Measurements from ENCODE around the gene LCK. TPM values are rescaled to one million over a fixed set of nuclear protein-coding genes. Genes with fewer than 3 reads are reported as not detected.
A peak's percentile ranks its signal among the peaks of the same experiment; 100 is the strongest.

The LCK gene
- total and polyA plus RNA-seq, 9 of the 15 experiments (the other 6 are each of a cell fraction or from before 2014, with no cell fraction given), result 0.04 to 0.47 (median 0.13) TPM; not detected in 6

- TF ChIP-seq TEAD4 (IDR thresholded peaks at IDR 0.05; ENCODE audit: low read length) (peak; percentile 85), TEAD4 (CRISPR knock-in tag; IDR thresholded peaks at IDR 0.05; ENCODE audit: borderline replicate concordance) (no peak), CTBP1 (IDR thresholded peaks at IDR 0.05; ENCODE audit: borderline replicate concordance) (peak; percentile 35; the same call in 1 of the 2 replicates), ZKSCAN3 (CRISPR knock-in tag; IDR thresholded peaks at IDR 0.05) (no peak), ZNF24 (IDR thresholded peaks at IDR 0.05) (no peak), RBM22 (IDR thresholded peaks at IDR 0.05; ENCODE audit: low read depth, low read length, poor library complexity, severe bottlenecking) (no peak), CHD1 (IDR thresholded peaks at IDR 0.05; ENCODE audit: low read length) (no peak), CCAR2 (IDR thresholded peaks at IDR 0.05; ENCODE audit: low read depth, low read length) (no peak), ZHX1 (conservative IDR thresholded peaks at IDR 0.05; ENCODE audit: low read length) (no peak), XRCC4 (IDR thresholded peaks at IDR 0.05; ENCODE audit: extremely low read depth, insufficient read depth, insufficient read length) (no peak), ZBTB9 (CRISPR knock-in tag; IDR thresholded peaks at IDR 0.05) (no peak), NR2C1 (IDR thresholded peaks at IDR 0.05) (no peak), NR2C1 (tag; IDR thresholded peaks at IDR 0.05) (no peak), TFAM (CRISPR knock-in tag; conservative IDR thresholded peaks at IDR 0.05) (no peak), CBFB (CRISPR knock-in tag; IDR thresholded peaks at IDR 0.05) (no peak), ZNF311 (CRISPR knock-in tag; IDR thresholded peaks at IDR 0.05) (no peak), NR3C1 (CRISPR knock-in tag; IDR thresholded peaks at IDR 0.05) (no peak), HLTF (IDR thresholded peaks at IDR 0.05) (no peak), TAL1 (IDR thresholded peaks at IDR 0.05) (peak; percentile 69), PATZ1 (CRISPR knock-in tag; IDR thresholded peaks at IDR 0.05; ENCODE audit: borderline replicate concordance) (no peak), FOXJ3 (CRISPR knock-in tag; IDR thresholded peaks at IDR 0.05) (no peak)
- TF ChIP-seq, protein P1, sequence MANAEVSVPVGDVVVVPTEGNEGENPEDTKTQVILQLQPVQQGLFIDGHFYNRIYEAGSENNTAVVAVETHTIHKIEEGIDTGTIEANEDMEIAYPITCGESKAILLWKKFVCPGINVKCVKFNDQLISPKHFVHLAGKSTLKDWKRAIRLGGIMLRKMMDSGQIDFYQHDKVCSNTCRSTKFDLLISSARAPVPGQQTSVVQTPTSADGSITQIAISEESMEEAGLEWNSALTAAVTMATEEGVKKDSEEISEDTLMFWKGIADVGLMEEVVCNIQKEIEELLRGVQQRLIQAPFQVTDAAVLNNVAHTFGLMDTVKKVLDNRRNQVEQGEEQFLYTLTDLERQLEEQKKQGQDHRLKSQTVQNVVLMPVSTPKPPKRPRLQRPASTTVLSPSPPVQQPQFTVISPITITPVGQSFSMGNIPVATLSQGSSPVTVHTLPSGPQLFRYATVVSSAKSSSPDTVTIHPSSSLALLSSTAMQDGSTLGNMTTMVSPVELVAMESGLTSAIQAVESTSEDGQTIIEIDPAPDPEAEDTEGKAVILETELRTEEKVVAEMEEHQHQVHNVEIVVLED (CRISPR knock-in tag; IDR thresholded peaks at IDR 0.05), result no peak
- TF ChIP-seq, protein P2, sequence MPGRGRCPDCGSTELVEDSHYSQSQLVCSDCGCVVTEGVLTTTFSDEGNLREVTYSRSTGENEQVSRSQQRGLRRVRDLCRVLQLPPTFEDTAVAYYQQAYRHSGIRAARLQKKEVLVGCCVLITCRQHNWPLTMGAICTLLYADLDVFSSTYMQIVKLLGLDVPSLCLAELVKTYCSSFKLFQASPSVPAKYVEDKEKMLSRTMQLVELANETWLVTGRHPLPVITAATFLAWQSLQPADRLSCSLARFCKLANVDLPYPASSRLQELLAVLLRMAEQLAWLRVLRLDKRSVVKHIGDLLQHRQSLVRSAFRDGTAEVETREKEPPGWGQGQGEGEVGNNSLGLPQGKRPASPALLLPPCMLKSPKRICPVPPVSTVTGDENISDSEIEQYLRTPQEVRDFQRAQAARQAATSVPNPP (IDR thresholded peaks at IDR 0.05; ENCODE audit: borderline replicate concordance, insufficient read depth, insufficient read length), result no peak
These were observed 56.3 kb downstream of the LCK start (continued) for GRCh38 chr1:32307324-32307723.

Measured in K562 (cell line).